Spleen (tissue), 7 donors: ENCODE measurements around the gene PLXNB1.

ENCODE experiments used
- CTCF ChIP-seq, 11 experiments: fragments of 200-600 bp in 7 of 11; fragments of 450-650 bp in 4 of 11; sonication (generic) in 4 of 11; IDR thresholded peaks in 8 of 11; conservative IDR thresholded peaks in 3 of 11; 1 replicate in 7 of 11; 2 replicates in 4 of 11; pipeline versions ENCODE4 v1.4.0 to v1.8.0; 2016 to 2021; ENCODE audit warnings: antibody characterized with exemption in 11 of 11, inconsistent platforms in 4 of 11, mild to moderate bottlenecking in 1 of 11
- POLR2A ChIP-seq, 3 donors: fragments of 450-650 bp; IDR thresholded peaks; one replicate each; pipeline ENCODE4 v1.5.1; 2017; ENCODE audit warnings: antibody characterized with exemption in 3 of 3, mild to moderate bottlenecking in 1 of 3
- POLR2AphosphoS5 ChIP-seq, 3 donors: sonication (generic); formaldehyde crosslinking; IDR thresholded peaks; one replicate each; pipeline ENCODE4 v1.5.1; 2017; ENCODE audit warnings: antibody characterized with exemption in 3 of 3
- donor health status: DM: no; HTN: no; CAD: no; lungs with moderate emphysema.
- donor health status: DM: no; HTN: no; CAD: no.
- donor health status: DM: no; HTN: no; CAD: no.

- no peak for TF ChIP-seq POLR2A (IDR thresholded peaks at IDR 0.05)
- no peak for TF ChIP-seq CTCF (IDR thresholded peaks at IDR 0.05 in 8 of 11, conservative IDR thresholded peaks at IDR 0.05 in 3 of 11)
- peak in 1 of 3 donors; percentile 8 for TF ChIP-seq POLR2AphosphoS5 (IDR thresholded peaks at IDR 0.05)
Measured at GRCh38 chr3:48413611-48414010, 16.3 kb downstream of the PLXNB1 start.
